ENCODE measurements around the gene ASAP2.
"Not testable (repeated sequence)": the region's sequence is repeated elsewhere in the genome, so short reads cannot be mapped to it uniquely, and the experiment has no call there.

The ASAP2 gene

DNA sequence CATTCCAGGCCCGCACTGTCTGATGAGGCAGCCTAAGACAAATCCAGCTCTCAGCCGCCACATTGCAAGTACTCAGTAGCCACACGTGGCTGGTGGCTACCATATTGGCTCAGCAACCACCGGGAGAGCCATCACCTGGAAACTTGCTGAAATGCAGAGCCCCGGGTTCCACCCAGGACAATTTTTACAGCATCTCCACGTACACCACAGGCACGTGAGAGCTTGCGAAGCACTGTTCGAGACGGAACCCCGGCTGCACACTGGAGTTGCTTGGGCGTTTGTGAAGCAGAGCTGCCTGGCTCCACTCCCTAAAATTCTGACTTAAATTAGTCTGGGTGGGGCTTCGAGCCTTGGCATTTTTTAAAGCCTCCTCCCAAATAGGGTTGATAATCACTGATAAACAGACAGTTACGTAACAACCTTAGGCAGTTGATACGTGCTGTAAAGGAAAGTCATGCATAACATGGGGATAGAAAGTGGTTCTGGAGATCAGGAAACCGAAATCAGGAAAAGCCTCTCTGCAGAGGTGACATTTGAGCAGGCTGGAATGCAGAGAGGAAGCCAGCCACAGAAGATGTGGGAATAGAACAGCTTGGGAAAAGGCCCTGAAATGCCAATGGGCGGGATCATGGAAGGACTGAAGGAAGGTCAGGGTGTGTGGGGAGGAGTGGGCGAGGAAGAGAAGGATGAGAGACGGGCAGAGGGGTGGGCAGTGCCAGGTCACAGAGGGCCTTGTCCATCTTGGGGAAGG lies 6.2 kb downstream of the ASAP2 start:
- no peak for DNase-seq

DNA sequence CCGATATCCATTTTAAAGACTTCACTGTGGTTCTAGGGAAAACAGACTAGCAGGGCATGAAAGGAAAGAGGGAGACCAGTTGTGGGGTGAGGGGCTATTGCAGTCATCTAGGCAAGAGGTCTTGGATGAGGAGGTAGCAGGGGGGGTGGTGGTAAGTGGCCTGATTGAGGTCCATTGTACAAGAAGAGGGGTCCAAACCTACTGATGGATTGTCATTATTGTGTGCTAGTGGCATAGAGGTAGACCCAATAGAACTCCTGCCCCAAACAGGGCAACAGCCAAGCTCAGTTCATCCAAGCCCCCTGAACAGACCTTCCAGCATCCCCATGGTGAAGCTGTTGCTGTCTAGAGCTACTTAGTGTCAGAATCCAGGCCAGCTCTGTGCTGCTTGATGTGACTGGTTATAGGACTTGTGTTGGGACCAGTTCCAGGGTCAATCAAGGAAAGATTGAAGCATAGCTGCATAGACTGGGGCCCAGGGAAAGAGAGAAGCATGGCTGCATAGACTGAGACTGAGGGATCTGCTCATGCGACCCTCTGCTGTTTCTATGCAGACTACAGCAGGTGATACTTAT lies 7.0 kb downstream of the ASAP2 start:
- DNase-seq: no peak

DNA sequence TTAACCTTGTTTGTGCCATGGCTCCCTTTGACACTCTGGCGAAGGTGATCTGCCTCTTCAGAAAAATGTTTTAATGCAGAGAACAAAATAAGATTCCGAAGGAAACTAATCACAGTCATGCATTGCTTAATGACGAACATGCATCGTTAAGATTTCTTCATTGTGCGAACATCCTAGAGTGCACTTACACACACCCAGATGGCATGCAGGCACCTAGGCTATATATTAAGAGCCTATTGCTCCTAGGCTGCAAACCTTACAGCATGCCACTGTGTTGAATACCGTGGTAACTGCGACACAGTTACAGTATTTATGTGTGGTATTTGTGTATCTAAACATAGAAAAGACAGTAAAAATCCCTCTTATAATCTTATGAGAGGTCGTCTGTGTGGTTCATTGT lies 8.3 kb downstream of the ASAP2 start:
- DNase-seq: no peak

DNA sequence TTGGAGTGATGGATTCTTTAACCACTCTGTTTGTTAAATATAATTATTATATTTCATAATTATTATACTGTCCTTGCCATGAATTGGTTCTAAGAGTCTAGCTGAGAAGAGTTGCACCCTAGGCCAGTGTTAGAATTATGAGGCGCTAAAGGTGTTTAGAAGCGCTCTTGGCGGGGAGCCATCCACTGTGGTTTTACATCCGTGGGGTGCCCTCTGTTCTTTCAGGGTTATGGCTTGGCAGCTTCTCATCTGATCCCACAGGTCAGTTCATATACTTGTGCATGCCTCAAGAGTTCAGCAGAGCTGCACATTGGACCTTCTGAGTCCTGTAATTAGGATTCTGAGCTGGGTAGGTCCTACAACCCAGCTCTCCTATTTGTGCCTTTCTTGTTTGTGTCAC lies 9.1 kb downstream of the ASAP2 start:
- no peak for DNase-seq

DNA sequence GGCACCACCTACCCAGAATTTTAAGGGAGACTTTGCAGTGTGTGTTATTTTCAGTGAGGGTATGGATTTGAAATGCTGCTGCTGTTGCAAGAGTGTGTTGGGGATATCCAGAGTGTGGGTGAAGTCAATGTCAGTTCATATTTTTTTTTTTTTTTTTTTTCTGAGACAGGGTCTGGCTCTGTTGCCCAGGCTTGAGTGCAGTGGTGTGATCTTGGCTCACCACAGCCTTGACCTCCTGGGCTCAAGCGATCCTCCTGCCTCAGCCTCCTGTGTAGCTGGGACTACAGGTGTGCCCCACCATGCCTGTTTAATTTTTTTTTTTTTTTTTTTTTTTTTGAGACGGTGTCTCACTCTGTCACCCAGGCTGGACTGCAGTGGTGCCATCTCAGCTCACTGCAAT lies 9.5 kb downstream of the ASAP2 start:
- not testable (repeated sequence) for DNase-seq

DNA sequence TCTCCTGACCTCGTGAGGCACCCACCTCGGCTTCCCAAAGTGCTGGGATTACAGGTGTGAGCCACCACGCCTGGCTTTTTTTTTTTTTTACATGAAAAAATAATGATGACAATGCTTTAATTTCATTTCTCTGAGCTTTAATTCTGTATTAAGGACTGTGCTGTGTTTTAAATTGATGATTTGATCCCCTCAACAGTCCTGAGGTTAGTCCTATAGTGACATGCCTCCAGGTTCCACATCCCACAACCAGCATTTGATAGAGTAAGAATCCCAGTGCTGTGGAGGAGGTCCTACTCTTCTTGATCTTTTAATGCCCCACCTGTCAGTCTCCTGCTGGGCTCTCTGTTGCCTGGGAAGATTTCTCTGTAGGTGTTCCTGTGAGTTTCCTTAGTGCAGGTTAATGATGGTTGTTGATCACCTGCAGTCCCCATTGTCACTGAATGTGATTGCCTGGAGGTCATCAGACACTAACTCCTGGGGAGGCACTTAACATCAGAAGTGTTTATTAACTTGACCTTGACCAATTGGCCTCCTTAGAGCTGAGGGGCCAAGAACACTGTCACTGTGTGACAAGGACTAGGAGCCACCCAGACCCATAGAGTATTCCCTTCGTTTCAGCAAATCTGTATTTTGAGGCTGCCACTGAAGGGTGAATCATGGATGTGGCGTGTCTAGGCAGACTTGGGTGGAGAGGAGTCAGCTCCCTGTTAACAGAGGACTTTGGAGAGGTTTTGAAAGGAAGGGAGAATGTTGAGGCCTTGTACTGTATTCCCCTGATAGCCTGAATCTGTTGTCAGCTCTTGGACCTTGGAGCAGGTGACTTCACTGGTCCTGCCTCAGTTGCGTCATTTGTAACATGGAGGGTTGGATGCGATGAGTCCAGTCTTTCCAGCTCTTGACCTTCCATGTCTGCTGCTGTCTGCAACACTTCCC lies 11.5 kb downstream of the ASAP2 start:
- DNase-seq: no peak

DNA sequence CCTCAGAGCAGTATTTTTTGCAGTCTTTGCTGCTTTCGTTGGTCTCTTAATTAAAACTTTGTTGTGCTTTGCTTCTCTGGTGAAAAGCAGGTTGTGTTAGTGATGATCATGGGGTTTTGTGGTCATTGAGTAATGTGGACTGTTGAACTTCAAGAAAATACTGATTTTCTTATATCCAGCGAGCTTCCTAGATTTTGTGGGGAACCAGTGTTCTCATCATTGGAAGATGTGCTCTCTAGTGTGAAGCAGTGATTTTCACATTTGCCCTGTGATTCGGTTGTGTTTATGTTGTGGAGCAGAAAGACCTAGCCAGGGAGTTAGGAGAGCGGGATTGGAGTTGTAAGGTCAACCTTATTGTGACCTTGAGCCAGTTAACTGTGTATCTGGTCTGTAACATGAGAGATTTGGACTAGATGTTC lies 12.4 kb downstream of the ASAP2 start:
- no peak for DNase-seq

DNA sequence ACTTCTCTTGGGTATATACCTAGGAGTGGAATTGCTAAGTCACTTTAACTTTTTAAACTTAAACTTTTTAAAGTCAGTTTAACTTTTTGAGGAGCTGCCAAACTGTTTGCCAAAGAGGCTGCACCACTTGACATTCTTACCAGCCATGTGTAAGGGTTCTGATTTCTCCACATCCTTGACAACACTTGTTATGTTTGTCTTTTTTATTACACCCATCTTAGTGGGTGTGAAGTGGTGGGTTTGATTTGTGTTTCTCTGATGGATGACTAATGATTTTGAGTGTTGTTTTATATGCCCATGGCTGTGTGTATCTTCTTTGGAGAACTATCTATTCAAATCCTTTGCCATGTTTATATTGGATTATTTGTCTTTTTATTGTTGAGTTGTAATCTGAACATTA lies 13.6 kb downstream of the ASAP2 start:
- DNase-seq: no peak

DNA sequence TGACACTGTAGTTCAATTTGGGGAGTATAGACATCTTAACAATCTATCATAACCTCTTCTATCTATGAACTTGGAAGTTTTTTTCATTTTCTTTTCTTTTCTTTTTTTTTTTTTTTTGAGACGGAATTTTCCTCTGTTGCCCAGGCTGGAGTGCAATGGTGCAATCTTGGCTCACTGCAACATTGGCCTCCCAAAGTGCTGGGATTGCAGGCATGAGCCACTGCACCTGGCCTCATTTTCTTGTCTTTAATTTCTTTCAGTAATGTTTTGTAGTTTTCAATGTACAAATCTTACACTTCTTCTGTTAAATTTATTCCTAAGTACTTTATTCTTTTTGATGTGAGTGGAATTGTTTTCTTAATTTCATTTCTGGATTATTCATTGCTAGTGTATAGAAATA lies 14.6 kb downstream of the ASAP2 start:
- DNase-seq: no peak

DNA sequence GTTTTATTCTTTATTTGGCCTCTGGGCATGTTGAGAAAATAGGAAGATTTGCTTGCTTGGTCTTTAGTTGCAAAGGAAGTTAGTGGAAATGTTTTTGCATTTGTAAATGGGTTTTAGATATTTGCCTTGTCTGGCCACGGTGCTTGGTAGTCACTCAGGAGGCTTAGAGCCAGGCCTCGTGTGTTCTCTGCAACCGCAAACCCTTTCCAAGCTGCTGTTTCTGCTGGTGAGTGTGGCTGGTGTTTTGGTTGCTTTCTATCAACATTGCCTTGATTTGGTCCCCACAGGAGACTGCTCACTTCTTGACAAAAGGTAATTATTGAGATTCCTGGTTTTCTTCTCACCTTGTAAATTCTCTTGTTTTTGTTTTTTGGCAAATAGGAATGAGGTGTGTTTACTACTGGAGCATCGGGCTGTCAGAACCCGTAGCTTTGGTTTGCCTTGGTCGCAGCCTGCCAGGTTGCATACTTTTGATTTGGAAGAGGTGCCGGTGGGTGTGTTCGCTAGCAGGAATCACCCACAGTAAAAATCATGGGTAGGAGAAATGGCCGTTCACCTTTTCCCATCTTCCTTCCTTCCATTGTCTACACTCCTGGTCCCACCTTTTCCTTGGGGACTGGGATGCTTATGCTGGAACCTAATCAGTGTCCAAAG lies 15.8 kb downstream of the ASAP2 start:
- DNase-seq: no peak

DNA sequence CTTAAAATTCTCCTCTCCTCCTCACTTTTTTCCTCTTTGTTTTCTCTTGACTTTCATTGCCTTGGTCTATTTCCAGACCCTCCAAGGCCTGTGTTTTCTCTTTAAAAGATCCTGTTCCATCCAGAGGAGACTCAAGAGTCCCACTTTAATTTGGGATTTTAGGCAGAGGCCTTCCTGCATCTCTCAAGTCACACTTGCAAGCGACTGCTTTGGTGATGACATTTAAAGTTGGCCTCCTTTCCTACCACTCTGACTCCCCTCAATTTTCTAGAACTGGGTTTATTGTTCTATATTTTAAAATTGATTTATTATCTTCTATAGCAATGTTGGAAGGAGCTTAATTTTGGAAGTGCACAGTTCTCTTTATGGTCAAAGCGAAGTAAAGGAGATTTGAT lies 16.3 kb downstream of the ASAP2 start:
- no peak for DNase-seq

DNA sequence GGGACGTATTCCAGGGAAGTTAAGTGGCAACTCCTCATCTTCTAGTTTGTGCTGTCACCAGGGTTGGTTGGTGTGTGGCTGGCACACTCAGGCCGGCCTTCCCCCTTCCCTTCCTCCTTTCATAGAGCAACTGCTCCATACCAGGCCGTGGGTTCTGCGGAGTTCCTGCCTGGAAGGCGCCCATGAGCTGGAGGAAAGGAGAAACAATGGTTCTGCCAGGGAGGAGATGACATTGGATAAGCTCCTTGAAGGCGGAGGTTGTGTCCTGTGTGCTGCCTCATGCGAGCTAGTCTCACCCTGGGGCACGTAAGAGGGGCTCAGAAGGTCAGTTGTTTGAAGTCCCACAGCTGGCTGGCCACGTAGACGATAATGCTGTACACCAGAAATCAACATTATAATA lies 19.2 kb downstream of the ASAP2 start:
- no peak for DNase-seq

DNA sequence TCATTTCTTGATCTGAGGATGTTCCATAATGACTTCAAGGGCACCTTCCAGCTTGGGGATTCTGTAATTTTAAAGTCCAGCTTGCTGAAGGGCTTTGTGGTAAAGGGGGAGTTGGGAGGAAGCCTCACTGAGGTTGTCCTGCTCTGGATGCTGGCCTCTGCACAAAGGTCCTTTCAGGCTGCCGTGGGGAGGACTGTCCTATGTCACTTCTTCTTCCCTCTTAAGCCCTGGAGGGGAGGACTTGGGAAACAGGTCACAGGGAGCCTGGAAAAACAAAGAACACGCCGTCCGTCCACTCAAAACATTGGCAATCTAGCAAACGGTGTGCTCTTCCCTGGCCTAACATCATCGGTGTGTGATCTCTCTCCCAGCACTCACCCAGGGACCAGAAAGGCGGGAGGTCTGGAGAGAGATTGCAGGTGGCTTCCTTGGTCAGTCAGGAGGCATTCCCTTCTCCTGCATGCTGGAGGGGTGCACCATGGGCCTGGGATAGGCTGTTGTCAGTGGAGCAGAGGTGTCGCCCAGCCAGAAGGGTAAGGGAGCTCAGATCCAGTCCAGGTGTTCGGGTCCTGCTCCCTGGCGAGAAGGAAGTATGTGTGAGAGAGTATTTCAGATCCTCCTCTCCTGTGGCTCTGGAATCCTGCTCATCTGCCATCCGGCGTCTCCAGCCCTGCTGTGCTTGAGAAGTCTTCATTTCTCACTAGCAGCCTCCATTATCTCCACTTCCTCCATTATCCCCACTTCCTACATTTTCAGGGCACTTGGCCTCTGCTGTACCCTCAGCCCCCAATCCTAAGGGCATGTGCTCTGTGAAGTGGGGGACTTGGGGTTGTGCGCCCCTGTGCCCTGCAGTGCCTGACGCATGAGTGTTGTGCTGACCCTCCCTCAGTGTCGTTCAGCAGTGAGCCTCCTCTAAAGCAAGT lies 20.1 kb downstream of the ASAP2 start:
- no peak for DNase-seq

DNA sequence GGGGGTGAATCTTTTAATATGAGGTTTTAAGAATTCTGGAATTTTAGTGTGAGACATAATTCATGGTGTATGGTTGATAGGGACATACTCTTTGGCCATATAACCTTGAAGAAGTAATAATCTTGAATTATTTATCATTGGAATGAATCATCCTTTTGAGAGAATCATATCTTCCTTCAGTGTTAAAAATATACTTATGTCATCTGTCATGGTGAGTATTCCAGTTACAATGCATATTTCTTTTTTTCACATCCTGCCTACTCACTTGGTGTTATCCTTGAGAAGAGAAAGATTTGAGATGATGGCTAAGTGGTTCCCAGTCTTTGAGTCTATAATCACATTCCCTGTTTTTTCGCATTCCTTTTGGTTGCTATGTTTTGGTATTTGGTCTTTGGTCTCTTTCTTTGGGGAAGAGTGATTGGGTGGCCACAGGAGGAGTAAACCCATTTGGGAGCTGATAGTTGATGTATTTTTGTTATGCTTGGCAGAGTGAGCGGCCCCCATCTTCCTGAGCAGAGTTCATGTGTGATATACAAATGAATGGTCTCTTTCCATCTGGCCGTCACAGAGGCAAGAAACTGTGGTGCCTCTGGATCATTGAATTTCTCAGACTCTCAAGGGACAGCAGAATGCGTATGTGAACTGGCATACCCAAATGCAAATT lies 21.6 kb downstream of the ASAP2 start:
- DNase-seq: no peak

DNA sequence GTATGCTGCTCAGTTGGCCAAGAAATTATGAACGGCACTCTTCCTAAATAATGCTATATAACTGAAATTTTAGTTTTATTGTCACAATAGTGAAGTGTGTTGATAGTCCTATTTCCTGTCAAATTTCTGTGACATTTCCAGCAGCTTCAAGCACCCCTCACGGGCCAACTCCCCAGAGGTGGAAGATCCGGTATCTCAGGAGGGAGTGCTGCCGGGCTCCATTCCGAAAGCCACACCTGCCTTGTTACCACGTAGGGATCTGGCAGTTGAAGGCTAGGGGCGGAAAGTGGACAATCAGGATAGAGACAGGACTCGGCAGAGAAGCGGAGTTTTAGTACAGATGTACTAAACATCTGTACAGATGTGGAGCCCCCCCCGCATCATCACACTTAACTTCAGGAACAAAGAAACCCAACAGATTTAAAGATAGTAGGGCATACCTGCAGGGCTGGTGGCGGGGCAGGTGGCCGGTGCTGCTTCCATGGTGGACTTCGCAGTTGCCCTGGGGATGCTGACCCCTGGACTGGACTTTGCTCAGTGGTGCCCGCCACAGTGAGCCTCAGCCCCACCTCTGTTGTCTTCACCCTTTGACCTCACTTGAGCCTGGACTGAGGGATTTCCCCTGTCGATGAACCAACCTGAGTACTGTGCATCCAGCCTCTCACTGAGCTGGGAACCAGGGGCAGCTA lies 22.3 kb downstream of the ASAP2 start:
- no peak for DNase-seq

DNA sequence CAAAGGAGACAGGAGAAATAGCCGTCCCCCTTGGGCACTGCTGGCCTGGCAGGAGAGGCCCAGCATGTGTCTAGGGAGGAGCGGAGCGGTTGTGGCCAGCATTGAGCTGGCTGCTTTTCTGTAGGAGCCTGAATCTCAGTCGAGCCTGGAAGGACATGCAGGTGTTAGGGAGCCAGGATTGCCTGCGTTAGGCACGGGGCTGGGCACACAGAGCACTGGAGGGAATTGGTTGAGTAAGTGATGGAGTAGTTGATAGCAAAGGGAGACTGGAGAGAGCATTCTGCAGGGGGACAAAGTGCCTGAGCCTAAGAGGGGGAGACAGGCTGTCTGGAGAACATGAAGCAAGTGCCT lies 22.8 kb downstream of the ASAP2 start:
- DNase-seq: no peak

DNA sequence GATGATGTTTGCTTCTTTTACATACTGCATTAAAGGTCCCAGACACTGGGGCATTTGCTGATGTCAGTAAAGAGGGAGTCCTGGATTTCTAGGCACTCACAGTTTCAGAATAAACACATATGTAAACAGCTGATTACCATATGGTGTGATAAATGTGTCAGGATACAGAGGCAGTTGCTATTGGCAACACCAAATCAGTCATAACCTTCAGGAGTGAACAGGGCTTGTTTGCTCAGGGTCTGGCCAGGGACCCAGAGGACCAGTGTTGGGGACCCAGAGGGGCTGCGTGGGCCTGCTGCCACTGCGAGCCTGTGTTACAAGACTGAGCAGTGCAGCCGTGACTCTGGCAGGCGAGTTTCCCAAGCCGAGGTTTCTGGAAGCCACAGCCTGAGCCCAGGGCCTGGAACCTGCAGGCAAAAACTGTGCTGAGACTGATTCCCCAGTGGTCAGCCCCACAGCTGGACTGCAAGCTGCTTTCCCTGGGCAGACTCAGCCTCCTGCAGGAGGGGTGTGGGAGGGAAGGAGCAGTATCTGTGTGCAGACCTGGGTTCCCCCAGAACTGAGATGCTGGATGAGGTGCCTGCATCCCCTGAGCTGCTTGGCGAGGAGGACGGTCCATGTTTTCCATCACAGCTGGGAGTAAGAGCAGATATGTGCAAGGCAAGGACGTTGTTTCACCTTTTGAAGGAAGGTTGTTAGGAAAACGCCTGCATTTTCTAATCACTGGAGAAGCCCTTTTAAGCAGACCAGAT lies 23.6 kb downstream of the ASAP2 start:
- no peak for DNase-seq

DNA sequence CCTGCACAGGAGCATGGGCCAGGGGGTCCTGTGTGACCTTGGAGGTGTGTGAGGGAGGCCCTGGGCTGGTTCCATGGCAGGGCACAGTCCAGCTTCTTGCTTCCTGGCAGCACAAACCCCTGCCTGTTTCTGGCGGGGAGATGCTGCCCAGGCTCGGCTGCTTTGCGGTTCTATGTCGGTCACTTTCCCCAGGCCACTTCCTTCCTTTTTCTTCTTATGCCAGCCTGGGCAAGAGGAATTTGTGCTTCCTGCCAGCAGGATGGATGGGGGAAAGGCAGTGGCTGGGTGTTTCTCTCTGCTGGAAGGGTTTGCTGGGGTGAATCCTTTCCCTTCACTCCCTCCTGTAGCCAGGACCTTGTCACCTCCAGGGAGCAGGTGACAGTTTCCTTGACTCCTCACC lies 24.3 kb downstream of the ASAP2 start:
- no peak for DNase-seq

DNA sequence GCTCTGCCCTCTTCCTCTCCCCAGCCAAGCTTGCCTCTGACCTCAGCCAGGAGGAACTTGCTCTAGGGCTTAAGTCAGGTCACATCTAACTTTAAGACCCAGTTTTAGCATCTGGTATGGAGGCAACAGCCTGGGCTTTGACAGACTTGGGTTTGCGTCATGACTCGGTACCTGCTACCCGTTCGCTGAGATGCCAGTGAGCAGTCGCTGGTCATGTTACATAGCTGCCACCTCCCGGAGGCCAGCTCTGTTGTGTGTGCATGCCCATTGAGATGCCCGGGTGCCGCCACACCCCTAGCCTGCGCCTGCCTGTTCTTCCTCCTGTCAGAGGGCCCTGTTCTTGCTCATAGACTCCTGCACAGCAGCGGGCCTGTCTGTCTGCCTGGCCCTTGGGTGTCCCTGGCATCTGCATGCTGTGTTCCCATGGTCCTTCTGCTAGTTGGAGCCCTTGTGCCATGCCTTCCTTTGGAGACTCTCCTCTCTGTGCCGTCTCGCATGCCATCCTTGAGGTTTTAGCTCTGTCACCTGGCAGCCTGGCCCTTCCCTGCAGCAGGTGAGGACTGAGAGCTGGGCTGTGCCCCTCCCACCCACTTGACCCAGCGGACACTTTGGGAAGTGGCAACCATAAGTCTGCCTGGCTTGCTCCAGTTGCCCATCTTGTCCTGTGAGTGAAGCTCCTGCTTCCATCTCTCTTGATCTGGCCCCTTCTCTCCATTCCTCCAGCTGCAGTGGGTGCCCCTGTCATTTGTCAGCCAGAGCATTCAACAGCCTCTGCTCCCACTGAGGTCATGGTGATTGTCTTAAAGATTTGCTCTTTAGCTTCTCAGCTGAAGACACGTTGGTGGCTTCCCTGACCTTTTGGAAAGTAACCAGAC lies 24.9 kb downstream of the ASAP2 start:
- DNase-seq: no peak

DNA sequence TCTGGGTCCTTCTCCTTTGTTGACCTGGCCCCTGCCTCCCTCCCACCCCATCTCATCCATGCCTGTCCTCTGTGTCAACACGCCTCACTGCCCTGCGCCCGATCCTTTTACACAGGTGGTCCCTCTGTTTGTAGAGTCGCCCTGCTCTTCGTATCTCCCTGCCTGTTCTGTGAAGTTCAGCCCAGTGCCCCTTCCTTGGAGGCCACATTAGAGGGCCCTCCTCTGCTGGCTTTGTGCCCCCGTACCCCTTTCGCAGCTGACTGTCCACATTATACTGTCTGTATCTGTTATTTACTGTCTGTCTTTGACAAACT lies 25.5 kb downstream of the ASAP2 start:
- DNase-seq: no peak

All from activated CD4-positive, alpha-beta T cell treated with anti-CD3 and anti-CD28 coated beads for 48 hours (primary cell).